BJ (cell line): ENCODE measurements around the gene CEP112. TPM values are rescaled to one million over a fixed set of nuclear protein-coding genes. Genes with fewer than 3 reads are reported as not detected.

ENCODE experiments used
- CTCF ChIA-PET: fragments of 350-600 bp; formaldehyde crosslinking; extraction: SDS; loops from one replicate; lab custom pipeline; 2021; ENCODE audit warnings: antibody characterized with exemption, inconsistent platforms; lab: Yijun Ruan, JAX
- POLR2A ChIA-PET: fragments of 300-600 bp; sonication (Branson Sonifier 250); formaldehyde crosslinking; extraction: SDS; loops from one replicate; lab custom pipeline; 2021; ENCODE audit warnings: antibody characterized with exemption; lab: Charles Lee
- DNase-seq: peaks from one replicate; pipeline ENCODE4 v3.0.0-alpha.2; 2011; ENCODE audit warnings: low read depth
- H3K27me3 ChIP-seq: 2 replicates; pipeline ENCODE4 v1.6.0; 2011; ENCODE audit warnings: low read length; ENCODE audit not compliant: control insufficient read depth, insufficient read depth
- H3K36me3 ChIP-seq: 2 replicates; pipeline ENCODE4 v1.5.1; 2011; ENCODE audit warnings: low read length; ENCODE audit not compliant: control insufficient read depth, insufficient read depth
- H3K4me3 ChIP-seq: 2 replicates; pipeline ENCODE4 v1.5.1; 2011; ENCODE audit warnings: low read depth, mild to moderate bottlenecking, control low read depth, low read length
- polyA plus RNA-seq: library from polyadenylated mRNA; depleted of rRNA; stranded (reverse); fragments of >200 nt; gene quantifications from 2 replicates; pipeline ENCODE4 v1.2.3, GENCODE V29; 2011
- TF ChIP-seq, protein P1 (sequence below): IDR thresholded peaks from 2 replicates; pipeline ENCODE4 v1.5.1; 2011; ENCODE audit warnings: low read depth, mild to moderate bottlenecking, control low read depth, inconsistent platforms, low read length, moderate library complexity; ENCODE audit not compliant: insufficient read depth

Gene CEP112
- polyA plus RNA-seq, 1 experiment: 3.3 TPM

DNA sequence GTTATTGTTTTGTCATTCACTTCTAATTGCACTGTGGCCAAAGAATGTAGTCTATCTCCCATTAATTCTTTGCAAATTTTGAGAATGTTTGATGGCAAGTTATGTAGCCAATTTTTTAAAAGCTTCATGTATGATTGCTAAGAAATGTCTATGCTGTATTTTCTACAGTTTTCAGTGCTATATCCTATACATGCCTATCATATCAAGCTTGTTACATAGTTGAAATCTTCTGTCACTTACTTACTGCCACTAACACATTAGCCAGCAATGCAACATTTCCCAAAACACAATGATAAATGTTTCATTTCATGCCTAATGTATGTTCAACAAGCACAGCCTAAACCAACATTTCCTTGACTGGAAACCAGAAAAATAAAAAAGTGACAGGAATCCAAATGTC, 338.1 kb downstream of the CEP112 start:
- TF ChIP-seq, protein P1, sequence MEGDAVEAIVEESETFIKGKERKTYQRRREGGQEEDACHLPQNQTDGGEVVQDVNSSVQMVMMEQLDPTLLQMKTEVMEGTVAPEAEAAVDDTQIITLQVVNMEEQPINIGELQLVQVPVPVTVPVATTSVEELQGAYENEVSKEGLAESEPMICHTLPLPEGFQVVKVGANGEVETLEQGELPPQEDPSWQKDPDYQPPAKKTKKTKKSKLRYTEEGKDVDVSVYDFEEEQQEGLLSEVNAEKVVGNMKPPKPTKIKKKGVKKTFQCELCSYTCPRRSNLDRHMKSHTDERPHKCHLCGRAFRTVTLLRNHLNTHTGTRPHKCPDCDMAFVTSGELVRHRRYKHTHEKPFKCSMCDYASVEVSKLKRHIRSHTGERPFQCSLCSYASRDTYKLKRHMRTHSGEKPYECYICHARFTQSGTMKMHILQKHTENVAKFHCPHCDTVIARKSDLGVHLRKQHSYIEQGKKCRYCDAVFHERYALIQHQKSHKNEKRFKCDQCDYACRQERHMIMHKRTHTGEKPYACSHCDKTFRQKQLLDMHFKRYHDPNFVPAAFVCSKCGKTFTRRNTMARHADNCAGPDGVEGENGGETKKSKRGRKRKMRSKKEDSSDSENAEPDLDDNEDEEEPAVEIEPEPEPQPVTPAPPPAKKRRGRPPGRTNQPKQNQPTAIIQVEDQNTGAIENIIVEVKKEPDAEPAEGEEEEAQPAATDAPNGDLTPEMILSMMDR: no peak
- H3K4me3 ChIP-seq: no peak overlapping the region
- CTCF ChIA-PET: interaction anchor here (1.0 kb wide), 1 partner anchor 8 kb away, joined by 3 read pairs; no protein-coding TSS in a partner anchor
- POLR2A ChIA-PET: no interaction called here
- H3K36me3 ChIP-seq: no peaks in the 10 kb centered on the region
- no peaks in the 10 kb centered on the region for H3K27me3 ChIP-seq
- no peak for DNase-seq

DNA sequence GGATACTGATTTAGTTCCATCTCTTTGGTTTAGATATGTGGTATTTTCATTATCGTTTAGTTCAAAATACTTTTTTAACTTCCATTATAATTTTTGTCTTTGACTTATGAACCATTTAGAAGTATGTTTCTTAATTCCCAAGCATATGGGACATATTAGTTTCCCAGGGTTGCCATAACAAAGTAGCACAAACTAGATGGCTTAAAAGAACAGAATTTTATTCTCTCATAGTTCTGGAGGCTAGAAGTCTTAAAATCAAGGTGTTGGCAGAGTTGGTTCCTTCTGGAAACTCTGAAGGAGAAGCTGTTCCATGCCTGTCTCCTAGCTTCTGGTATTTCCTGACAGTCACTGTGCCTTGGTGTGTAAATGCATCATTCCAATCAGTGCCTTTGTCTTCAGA, 339.0 kb downstream of the CEP112 start:
- Histone ChIP-seq H3K36me3 (no peaks in the 10 kb centered on the region), H3K27me3 (no peaks in the 10 kb centered on the region), H3K4me3 (no peak overlapping the region)
- TF ChIP-seq, protein P1: no peak
- DNase-seq: no peak
- CTCF ChIA-PET: no interaction called here
- POLR2A ChIA-PET: no interaction called here

DNA sequence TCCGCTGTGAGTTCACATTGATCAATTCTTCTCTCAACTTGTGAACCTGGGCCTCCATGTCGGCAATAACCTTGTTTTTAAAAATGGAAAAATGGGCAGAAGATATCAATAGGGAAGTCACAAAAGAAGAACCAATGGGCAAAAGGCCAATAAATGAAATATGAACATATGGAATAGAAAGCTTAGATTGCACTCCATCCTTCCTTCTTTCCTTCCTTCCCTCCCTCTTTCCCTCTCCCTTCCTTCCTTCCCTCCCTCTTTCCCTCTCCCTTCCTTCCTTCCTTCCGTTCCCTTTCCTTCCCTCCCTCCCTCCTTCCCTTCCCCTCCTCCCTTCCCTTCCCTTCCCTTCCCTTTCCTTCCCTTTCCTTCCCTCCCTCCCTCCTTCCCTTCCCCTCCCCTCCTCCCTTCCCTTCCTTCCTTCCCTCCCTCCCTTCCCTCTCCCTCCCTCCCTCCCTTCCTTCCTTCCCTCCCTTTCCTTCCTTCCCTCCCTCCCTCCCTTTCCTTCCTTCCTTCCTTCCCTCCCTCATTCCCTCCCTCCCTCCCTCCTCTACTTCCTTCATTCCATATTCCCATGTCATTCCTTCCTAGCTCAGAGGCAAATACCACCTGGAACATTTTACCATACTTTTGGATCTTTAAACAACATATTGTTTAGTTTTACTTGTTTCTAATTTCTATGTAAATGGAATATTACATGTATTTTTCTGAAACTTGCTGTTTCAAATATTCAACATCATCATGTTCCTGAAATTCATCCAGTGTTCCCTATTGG, 339.8 kb downstream of the CEP112 start:
- ChIA-PET POLR2A (no interaction called here), CTCF (no interaction called here)
- no peak for DNase-seq
- no peak overlapping the region for H3K4me3 ChIP-seq
- TF ChIP-seq, protein P1: no peak
- H3K36me3 ChIP-seq: no peaks in the 10 kb centered on the region
- no peaks in the 10 kb centered on the region for H3K27me3 ChIP-seq

DNA sequence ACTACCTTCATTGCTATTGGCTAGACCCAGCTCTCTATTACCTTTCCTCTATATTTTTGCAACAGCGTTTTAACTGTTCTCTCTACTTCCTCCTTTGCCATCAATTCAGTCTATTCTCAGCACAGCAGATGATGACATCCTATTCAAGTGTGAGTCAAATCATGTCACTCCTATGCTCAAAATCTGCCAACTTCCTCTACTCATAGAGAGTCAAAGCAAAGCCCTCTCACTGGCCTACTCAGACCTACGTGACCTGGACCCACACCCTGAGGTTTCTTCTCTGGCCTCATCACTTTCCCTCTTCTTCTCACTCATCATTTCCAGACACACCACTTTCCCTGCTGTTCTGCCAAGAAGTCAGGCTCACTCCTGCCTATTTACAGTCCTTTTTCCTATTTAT, 341.4 kb downstream of the CEP112 start:
- Histone ChIP-seq H3K36me3 (no peaks in the 10 kb centered on the region), H3K27me3 (no peaks in the 10 kb centered on the region), H3K4me3 (no peak overlapping the region)
- CTCF ChIA-PET: interaction anchor here (1.1 kb wide), 1 partner anchor 17 kb away, joined by 4 read pairs; no protein-coding TSS in a partner anchor
- TF ChIP-seq, protein P1: no peak
- no peak for DNase-seq
- POLR2A ChIA-PET: no interaction called here

DNA sequence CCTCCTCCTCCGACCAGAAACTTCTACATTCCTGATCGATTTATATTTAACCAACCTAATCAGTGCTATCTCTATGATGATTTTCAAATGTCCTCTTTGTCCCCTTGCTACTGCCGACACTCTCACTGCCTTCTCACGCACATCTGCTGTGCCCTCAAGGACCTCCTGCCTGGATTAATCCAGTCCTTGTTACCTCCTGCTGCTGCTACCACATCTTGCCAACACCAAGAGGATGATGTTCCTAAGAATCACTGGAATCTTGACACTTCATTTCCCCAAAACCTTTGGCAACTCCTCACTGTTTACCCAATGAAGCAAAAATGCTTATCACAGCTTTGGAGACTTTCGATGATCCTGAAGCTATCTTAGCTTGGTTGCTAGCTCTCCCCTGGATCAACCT, 343.2 kb downstream of the CEP112 start:
- TF ChIP-seq, protein P1: no peak
- H3K4me3 ChIP-seq: no peak overlapping the region
- CTCF ChIA-PET: interaction anchor here (1.1 kb wide), 1 partner anchor 11 kb away, joined by 3 read pairs; no protein-coding TSS in a partner anchor
- no peak for DNase-seq
- H3K27me3 ChIP-seq: no peaks in the 10 kb centered on the region
- no peaks in the 10 kb centered on the region for H3K36me3 ChIP-seq
- POLR2A ChIA-PET: no interaction called here
